Activated CD4-positive, alpha-beta T cell treated with anti-CD3 and anti-CD28 coated beads, Interleukin-2, Interleukin-6, amounts not matched to agents 100 ng/mL and 50 ng/mL, durations not matched to agents 16 hours and 8 hours (primary cell): ENCODE results near the gene BIN1.
"Not testable (repeated sequence)": the region's sequence is repeated elsewhere in the genome, so short reads cannot be mapped to it uniquely, and the experiment has no call there.

Experiments
- DNase-seq: peaks from one replicate; pipeline ENCODE4 v3.0.0-alpha.2; 2020

The BIN1 gene

GRCh38 chr2:127130421-127130820, 23.5 kb upstream of the BIN1 start:
- DNase-seq: no peak

- DNase-seq: no peak
These were observed 23.0 kb upstream of the BIN1 start for GRCh38 chr2:127129937-127130336.

- DNase-seq: no peak
These were observed 21.5 kb upstream of the BIN1 start for GRCh38 chr2:127128445-127128904.

GRCh38 chr2:127125821-127126220, 18.9 kb upstream of the BIN1 start:
- no peak for DNase-seq

GRCh38 chr2:127124426-127124825, 17.5 kb upstream of the BIN1 start:
- no peak for DNase-seq

GRCh38 chr2:127122361-127123027, 15.5 kb upstream of the BIN1 start:
- DNase-seq: no peak

- no peak for DNase-seq
These were observed 14.8 kb upstream of the BIN1 start for GRCh38 chr2:127121776-127122176.

- no peak for DNase-seq
These were observed 14.4 kb upstream of the BIN1 start for GRCh38 chr2:127121353-127121752.

- not testable (repeated sequence) for DNase-seq
These were observed 13.5 kb upstream of the BIN1 start for GRCh38 chr2:127120408-127120807.

GRCh38 chr2:127118467-127118866, 11.5 kb upstream of the BIN1 start:
- DNase-seq: no peak

GRCh38 chr2:127118038-127118437, 11.1 kb upstream of the BIN1 start:
- no peak for DNase-seq

- no peak for DNase-seq
These were observed 10.6 kb upstream of the BIN1 start for GRCh38 chr2:127117603-127118002.

GRCh38 chr2:127115471-127116199, 8.7 kb upstream of the BIN1 start:
- no peak for DNase-seq

- no peak for DNase-seq
These were observed 4.0 kb upstream of the BIN1 start for GRCh38 chr2:127110985-127111384.

GRCh38 chr2:127108090-127108523, 1.2 kb upstream of the BIN1 start:
- no peak for DNase-seq

GRCh38 chr2:127107622-127107999, 657 bp upstream of the BIN1 start:
- no peak for DNase-seq

GRCh38 chr2:127106457-127106990, 430 bp downstream of the BIN1 start:
- no peak for DNase-seq

GRCh38 chr2:127105656-127106456, 1.1 kb downstream of the BIN1 start:
- no peak for DNase-seq

GRCh38 chr2:127104881-127105655, 1.9 kb downstream of the BIN1 start:
- DNase-seq: no peak

- no peak for DNase-seq
These were observed 2.7 kb downstream of the BIN1 start for GRCh38 chr2:127104166-127104660.

GRCh38 chr2:127103243-127104165, 3.5 kb downstream of the BIN1 start:
- DNase-seq: no peak
